HepG2 (cell line): ENCODE data around the gene IGF2. TPM values are rescaled to one million over a fixed set of nuclear protein-coding genes. Genes with fewer than 3 reads are reported as not detected.
A peak's percentile ranks its signal among the peaks of the same experiment; 100 is the strongest.

ENCODE experiments used
- CAMTA2 ChIP-seq: sonication (generic); formaldehyde crosslinking; IDR thresholded peaks from 2 replicates; pipeline ENCODE4 v1.4.0; 2020; ENCODE audit warnings: mild to moderate bottlenecking, missing genetic modification reagents, borderline replicate concordance
- GZF1 ChIP-seq: sonication (generic); formaldehyde crosslinking; IDR thresholded peaks from 2 replicates; pipeline ENCODE4 v1.5.1; 2020; ENCODE audit warnings: mild to moderate bottlenecking, missing genetic modification reagents
- KLF16 ChIP-seq, 2 experiments: sonication (generic) in 1 of 2; formaldehyde crosslinking in 1 of 2; IDR thresholded peaks; 2 replicates each; pipeline versions ENCODE4 v1.6.1 to v1.8.0; 2016 to 2023; ENCODE audit warnings: missing genetic modification reagents in 2 of 2, missing compliant biosample characterization in 1 of 2
- MIXL1 ChIP-seq: IDR thresholded peaks from 2 replicates; pipeline ENCODE4 v1.6.1; 2016
- NFRKB ChIP-seq: fragments of 450-650 bp; IDR thresholded peaks from 2 replicates; pipeline ENCODE4 v1.6.1; 2017
- RCOR2 ChIP-seq: IDR thresholded peaks from 2 replicates; pipeline ENCODE4 v1.6.1; 2016; ENCODE audit warnings: missing biosample characterization, missing genetic modification reagents
- ZBTB8A ChIP-seq: sonication (generic); formaldehyde crosslinking; IDR thresholded peaks from 2 replicates; pipeline ENCODE4 v1.4.0; 2020; ENCODE audit warnings: mild to moderate bottlenecking, low read depth, missing genetic modification reagents, borderline replicate concordance
- ZKSCAN5 ChIP-seq: sonication (generic); formaldehyde crosslinking; IDR thresholded peaks from 2 replicates; pipeline ENCODE4 v1.5.1; 2020; ENCODE audit warnings: mild to moderate bottlenecking, missing genetic modification reagents
- ZMYM4 ChIP-seq: sonication (generic); formaldehyde crosslinking; IDR thresholded peaks from 2 replicates; pipeline ENCODE4 v1.8.1; 2023; ENCODE audit warnings: mild to moderate bottlenecking, missing genetic modification reagents
- ZNF224 ChIP-seq: sonication (generic); formaldehyde crosslinking; IDR thresholded peaks from 2 replicates; pipeline ENCODE4 v1.5.0; 2020; ENCODE audit warnings: mild to moderate bottlenecking, missing genetic modification reagents
- ZNF431 ChIP-seq: sonication (generic); formaldehyde crosslinking; IDR thresholded peaks from 2 replicates; pipeline ENCODE4 v1.9.0; 2022; ENCODE audit warnings: missing genetic modification reagents, low read depth, mild to moderate bottlenecking, borderline replicate concordance
- ZNF432 ChIP-seq: sonication (generic); formaldehyde crosslinking; IDR thresholded peaks from 2 replicates; pipeline ENCODE4 v1.5.0; 2020; ENCODE audit warnings: missing genetic modification reagents, mild to moderate bottlenecking, borderline replicate concordance
- ZNF674 ChIP-seq: sonication (generic); formaldehyde crosslinking; IDR thresholded peaks from 2 replicates; pipeline ENCODE4 v1.5.0; 2020; ENCODE audit warnings: low read depth, mild to moderate bottlenecking, missing genetic modification reagents
- ZNF737 ChIP-seq: sonication (generic); formaldehyde crosslinking; IDR thresholded peaks from 2 replicates; pipeline ENCODE4 v1.5.0; 2020; ENCODE audit warnings: missing genetic modification reagents, mild to moderate bottlenecking, borderline replicate concordance
- ZNF746 ChIP-seq: sonication (generic); formaldehyde crosslinking; IDR thresholded peaks from 2 replicates; pipeline ENCODE4 v1.8.0; 2022; ENCODE audit warnings: mild to moderate bottlenecking, missing genetic modification reagents
- polyA plus RNA-seq, 8 experiments: library from polyadenylated mRNA; depleted of rRNA in 3 of 8; stranded (reverse) in 7 of 8; unstranded in 1 of 8; fragments of >200 nt; fragmentation: Illumina TruSeq in 4 of 8; extraction: Trizol in 4 of 8; gene quantifications; 2 replicates each; pipeline versions ENCODE4 v1.2.1 to v1.2.3, GENCODE V29; 2011 to 2016; ENCODE audit warnings: low read depth in 4 of 8, missing spikeins in 1 of 8, mixed read lengths in 1 of 8; ENCODE audit not compliant: insufficient read depth in 1 of 8
- total RNA-seq, 5 experiments: library from RNA; depleted of rRNA; stranded (reverse); fragments of >200 nt; fragmentation: Illumina TruSeq; extraction: Trizol; gene quantifications; 2 replicates each; pipeline ENCODE4 v1.2.3, GENCODE V29; 2016; ENCODE audit warnings: low read depth in 1 of 5
- TF ChIP-seq, protein P1 (sequence below): sonication (generic); formaldehyde crosslinking; IDR thresholded peaks from 2 replicates; pipeline ENCODE4 v1.5.0; 2020; ENCODE audit warnings: missing genetic modification reagents
- TF ChIP-seq, protein P2 (sequence below): sonication (generic); formaldehyde crosslinking; IDR thresholded peaks from 2 replicates; pipeline ENCODE4 v1.8.0; 2022; ENCODE audit warnings: mild to moderate bottlenecking, missing genetic modification reagents, moderate library complexity
- TF ChIP-seq, protein P3 (sequence below): sonication (generic); formaldehyde crosslinking; IDR thresholded peaks from 2 replicates; pipeline ENCODE4 v1.4.0; 2020; ENCODE audit warnings: missing genetic modification reagents
- TF ChIP-seq, protein P4 (sequence below): sonication (generic); formaldehyde crosslinking; IDR thresholded peaks from 2 replicates; pipeline ENCODE4 v1.8.1; 2022; ENCODE audit warnings: low read depth, mild to moderate bottlenecking, missing genetic modification reagents

Gene IGF2
- total and polyA plus RNA-seq, 2 of the 13 experiments (the other 11 are each of a cell fraction or from before 2014, with no cell fraction given), result 79.1 to 254 TPM

DNA sequence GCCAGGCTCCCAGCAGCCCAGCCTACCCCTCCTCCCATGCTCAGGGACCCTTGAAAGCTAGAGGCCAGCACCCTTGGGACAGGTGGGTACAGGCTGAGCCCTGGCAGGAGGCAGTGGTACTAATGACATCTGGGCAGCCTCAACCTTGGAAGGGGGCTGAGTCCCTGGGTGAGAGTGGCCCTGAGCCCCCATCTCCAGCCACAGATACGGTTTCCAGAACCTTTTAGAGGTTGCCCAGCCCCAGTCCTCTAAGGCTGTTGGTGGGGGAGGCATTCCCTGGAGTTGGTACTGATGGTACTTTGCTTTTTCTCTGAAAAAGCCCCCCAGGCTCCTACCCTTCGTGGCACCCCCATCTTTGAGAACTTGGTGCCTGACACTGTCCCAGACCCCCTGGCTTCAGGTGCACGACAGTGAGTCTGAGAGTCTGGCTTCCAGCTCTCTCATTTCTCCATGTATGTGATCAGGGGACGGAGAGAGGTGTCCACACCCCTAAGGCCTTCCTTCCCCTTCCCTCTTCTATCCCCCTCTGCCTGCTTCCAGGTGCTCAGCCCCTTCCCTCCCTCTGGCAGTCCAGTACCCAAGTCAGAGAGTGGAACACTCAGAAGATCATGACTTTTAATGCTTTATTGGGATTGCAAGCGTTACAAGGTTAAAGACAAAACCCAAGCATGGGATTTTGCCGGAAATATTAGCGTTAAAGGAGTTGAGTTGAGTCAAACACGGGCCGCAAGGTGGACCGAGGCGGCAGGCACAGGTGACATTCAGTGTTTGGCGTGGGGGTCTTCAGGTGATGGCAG is 10.5 kb downstream of the IGF2 start (continued):
- TF ChIP-seq ZNF432 (CRISPR knock-in tag), result no peak
- no peak for TF ChIP-seq ZKSCAN5 (CRISPR knock-in tag)
- no peak for TF ChIP-seq ZNF674 (CRISPR knock-in tag)
- TF ChIP-seq, protein P1, sequence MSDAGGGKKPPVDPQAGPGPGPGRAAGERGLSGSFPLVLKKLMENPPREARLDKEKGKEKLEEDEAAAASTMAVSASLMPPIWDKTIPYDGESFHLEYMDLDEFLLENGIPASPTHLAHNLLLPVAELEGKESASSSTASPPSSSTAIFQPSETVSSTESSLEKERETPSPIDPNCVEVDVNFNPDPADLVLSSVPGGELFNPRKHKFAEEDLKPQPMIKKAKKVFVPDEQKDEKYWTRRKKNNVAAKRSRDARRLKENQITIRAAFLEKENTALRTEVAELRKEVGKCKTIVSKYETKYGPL (CRISPR knock-in tag), result no peak
- no peak for TF ChIP-seq RCOR2
- TF ChIP-seq NFRKB, result no peak
- TF ChIP-seq KLF16 (CRISPR knock-in tag; IDR thresholded peaks at IDR 0.05), result no peak; a peak in 1 of 4 replicates
- peak; percentile 35; the same call in 1 of the 2 replicates for TF ChIP-seq ZNF431 (CRISPR knock-in tag)
- TF ChIP-seq, protein P2, sequence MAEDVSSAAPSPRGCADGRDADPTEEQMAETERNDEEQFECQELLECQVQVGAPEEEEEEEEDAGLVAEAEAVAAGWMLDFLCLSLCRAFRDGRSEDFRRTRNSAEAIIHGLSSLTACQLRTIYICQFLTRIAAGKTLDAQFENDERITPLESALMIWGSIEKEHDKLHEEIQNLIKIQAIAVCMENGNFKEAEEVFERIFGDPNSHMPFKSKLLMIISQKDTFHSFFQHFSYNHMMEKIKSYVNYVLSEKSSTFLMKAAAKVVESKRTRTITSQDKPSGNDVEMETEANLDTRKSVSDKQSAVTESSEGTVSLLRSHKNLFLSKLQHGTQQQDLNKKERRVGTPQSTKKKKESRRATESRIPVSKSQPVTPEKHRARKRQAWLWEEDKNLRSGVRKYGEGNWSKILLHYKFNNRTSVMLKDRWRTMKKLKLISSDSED (CRISPR knock-in tag), result peak; percentile 87
- no peak for TF ChIP-seq ZBTB8A (CRISPR knock-in tag)
- TF ChIP-seq ZNF224 (CRISPR knock-in tag), result no peak
- TF ChIP-seq CAMTA2, result no peak
- peak; percentile 21; the same call in 1 of the 2 replicates for TF ChIP-seq ZMYM4 (CRISPR knock-in tag)
- TF ChIP-seq ZNF746 (CRISPR knock-in tag), result no peak
- TF ChIP-seq, protein P3, sequence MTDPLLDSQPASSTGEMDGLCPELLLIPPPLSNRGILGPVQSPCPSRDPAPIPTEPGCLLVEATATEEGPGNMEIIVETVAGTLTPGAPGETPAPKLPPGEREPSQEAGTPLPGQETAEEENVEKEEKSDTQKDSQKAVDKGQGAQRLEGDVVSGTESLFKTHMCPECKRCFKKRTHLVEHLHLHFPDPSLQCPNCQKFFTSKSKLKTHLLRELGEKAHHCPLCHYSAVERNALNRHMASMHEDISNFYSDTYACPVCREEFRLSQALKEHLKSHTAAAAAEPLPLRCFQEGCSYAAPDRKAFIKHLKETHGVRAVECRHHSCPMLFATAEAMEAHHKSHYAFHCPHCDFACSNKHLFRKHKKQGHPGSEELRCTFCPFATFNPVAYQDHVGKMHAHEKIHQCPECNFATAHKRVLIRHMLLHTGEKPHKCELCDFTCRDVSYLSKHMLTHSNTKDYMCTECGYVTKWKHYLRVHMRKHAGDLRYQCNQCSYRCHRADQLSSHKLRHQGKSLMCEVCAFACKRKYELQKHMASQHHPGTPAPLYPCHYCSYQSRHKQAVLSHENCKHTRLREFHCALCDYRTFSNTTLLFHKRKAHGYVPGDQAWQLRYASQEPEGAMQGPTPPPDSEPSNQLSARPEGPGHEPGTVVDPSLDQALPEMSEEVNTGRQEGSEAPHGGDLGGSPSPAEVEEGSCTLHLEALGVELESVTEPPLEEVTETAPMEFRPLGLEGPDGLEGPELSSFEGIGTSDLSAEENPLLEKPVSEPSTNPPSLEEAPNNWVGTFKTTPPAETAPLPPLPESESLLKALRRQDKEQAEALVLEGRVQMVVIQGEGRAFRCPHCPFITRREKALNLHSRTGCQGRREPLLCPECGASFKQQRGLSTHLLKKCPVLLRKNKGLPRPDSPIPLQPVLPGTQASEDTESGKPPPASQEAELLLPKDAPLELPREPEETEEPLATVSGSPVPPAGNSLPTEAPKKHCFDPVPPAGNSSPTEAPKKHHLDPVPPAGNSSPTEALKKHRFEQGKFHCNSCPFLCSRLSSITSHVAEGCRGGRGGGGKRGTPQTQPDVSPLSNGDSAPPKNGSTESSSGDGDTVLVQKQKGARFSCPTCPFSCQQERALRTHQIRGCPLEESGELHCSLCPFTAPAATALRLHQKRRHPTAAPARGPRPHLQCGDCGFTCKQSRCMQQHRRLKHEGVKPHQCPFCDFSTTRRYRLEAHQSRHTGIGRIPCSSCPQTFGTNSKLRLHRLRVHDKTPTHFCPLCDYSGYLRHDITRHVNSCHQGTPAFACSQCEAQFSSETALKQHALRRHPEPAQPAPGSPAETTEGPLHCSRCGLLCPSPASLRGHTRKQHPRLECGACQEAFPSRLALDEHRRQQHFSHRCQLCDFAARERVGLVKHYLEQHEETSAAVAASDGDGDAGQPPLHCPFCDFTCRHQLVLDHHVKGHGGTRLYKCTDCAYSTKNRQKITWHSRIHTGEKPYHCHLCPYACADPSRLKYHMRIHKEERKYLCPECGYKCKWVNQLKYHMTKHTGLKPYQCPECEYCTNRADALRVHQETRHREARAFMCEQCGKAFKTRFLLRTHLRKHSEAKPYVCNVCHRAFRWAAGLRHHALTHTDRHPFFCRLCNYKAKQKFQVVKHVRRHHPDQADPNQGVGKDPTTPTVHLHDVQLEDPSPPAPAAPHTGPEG (CRISPR knock-in tag), result no peak
- peak; percentile 14; the same call in 1 of the 2 replicates for TF ChIP-seq MIXL1 (CRISPR knock-in tag)
- TF ChIP-seq ZNF737 (CRISPR knock-in tag), result no peak
- TF ChIP-seq, protein P4, sequence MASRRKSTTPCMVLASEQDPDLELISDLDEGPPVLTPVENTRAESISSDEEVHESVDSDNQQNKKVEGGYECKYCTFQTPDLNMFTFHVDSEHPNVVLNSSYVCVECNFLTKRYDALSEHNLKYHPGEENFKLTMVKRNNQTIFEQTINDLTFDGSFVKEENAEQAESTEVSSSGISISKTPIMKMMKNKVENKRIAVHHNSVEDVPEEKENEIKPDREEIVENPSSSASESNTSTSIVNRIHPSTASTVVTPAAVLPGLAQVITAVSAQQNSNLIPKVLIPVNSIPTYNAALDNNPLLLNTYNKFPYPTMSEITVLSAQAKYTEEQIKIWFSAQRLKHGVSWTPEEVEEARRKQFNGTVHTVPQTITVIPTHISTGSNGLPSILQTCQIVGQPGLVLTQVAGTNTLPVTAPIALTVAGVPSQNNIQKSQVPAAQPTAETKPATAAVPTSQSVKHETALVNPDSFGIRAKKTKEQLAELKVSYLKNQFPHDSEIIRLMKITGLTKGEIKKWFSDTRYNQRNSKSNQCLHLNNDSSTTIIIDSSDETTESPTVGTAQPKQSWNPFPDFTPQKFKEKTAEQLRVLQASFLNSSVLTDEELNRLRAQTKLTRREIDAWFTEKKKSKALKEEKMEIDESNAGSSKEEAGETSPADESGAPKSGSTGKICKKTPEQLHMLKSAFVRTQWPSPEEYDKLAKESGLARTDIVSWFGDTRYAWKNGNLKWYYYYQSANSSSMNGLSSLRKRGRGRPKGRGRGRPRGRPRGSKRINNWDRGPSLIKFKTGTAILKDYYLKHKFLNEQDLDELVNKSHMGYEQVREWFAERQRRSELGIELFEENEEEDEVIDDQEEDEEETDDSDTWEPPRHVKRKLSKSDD (CRISPR knock-in tag), result peak; percentile 8; the same call in 1 of the 2 replicates
- TF ChIP-seq GZF1, result peak; percentile 16; the same call in 1 of the 2 replicates
